CD4-positive, alpha-beta T cell (primary cell): Measurements from ENCODE around the gene SHISA9. TPM values are rescaled to one million over a fixed set of nuclear protein-coding genes. Genes with fewer than 3 reads are reported as not detected.

Source experiments
- ATAC-seq: fragments of 200-7000 bp; cut with Tn5 transposase; one replicate; pipeline ENCODE4 v1.10.0; 2022; ENCODE audit warnings: mild to moderate bottlenecking; ENCODE audit not compliant: poor library complexity
- CTCF ChIA-PET: fragments of 350-600 bp; sonication (Branson Sonifier 250); formaldehyde crosslinking; loops from one replicate; lab custom pipeline; 2021; ENCODE audit warnings: antibody characterized with exemption, inconsistent platforms; lab: Charles Lee
- POLR2A ChIA-PET: fragments of 350-600 bp; sonication (Branson Sonifier 250); formaldehyde crosslinking; loops from one replicate; lab custom pipeline; 2021; ENCODE audit warnings: antibody characterized with exemption, inconsistent platforms; lab: Charles Lee
- DNase-seq, 14 experiments: peaks; one replicate each; pipeline ENCODE4 v3.0.0-alpha.2; 2013 to 2020; ENCODE audit warnings: mixed read lengths in 2 of 14
- H3K27ac ChIP-seq, 2 donors: one replicate each; pipeline versions ENCODE4 v1.5.1 to v1.7.0; 2013; ENCODE audit warnings: low read length in 2 of 2, low read depth in 1 of 2, mild to moderate bottlenecking in 1 of 2
- H3K27me3 ChIP-seq, 2 experiments: 1 replicate in 1 of 2; 2 replicates in 1 of 2; pipeline versions ENCODE4 v1.6.1 to v1.7.0; 2013; ENCODE audit warnings: low read length in 2 of 2, control low read depth in 1 of 2, mild to moderate bottlenecking in 1 of 2, moderate library complexity in 1 of 2; ENCODE audit not compliant: insufficient read depth in 2 of 2, control insufficient read depth in 1 of 2
- H3K36me3 ChIP-seq: one replicate; pipeline ENCODE4 v1.6.1; 2013; ENCODE audit warnings: low read length, control low read depth; ENCODE audit not compliant: insufficient read depth
- H3K4me1 ChIP-seq: one replicate; pipeline ENCODE4 v1.6.1; 2013; ENCODE audit warnings: low read length, control low read depth; ENCODE audit not compliant: insufficient read depth
- H3K4me3 ChIP-seq: one replicate; pipeline ENCODE4 v1.5.1; 2013; ENCODE audit warnings: mild to moderate bottlenecking, low read length, moderate library complexity
- H3K9me3 ChIP-seq, 2 experiments: 1 replicate in 1 of 2; 2 replicates in 1 of 2; pipeline versions ENCODE4 v1.6.1 to v1.7.0; 2013; ENCODE audit warnings: low read length in 2 of 2, mild to moderate bottlenecking in 2 of 2, control low read depth in 1 of 2, moderate library complexity in 1 of 2; ENCODE audit not compliant: control insufficient read depth in 1 of 2, insufficient read depth in 1 of 2
- H3K27ac Mint-ChIP-seq: one replicate; pipeline ENCODE4 v1.8.0; 2020; ENCODE audit warnings: mixed read lengths
- H3K27me3 Mint-ChIP-seq: one replicate; pipeline ENCODE4 v1.8.0; 2021; ENCODE audit warnings: mixed read lengths
- H3K36me3 Mint-ChIP-seq: one replicate; pipeline ENCODE4 v1.8.0; 2021; ENCODE audit warnings: low read depth, mixed read lengths
- H3K4me1 Mint-ChIP-seq: one replicate; pipeline ENCODE4 v1.8.0; 2021; ENCODE audit warnings: low read depth, mixed read lengths
- H3K4me3 Mint-ChIP-seq: one replicate; pipeline ENCODE4 v1.8.0; 2020; ENCODE audit warnings: mild to moderate bottlenecking, mixed read lengths
- H3K9me3 Mint-ChIP-seq: one replicate; pipeline ENCODE4 v1.8.0; 2020; ENCODE audit warnings: mixed read lengths
- CTCF ChIP-seq: fragments of 200-600 bp; IDR thresholded peaks from one replicate; pipeline ENCODE4 v1.8.0; 2022; ENCODE audit warnings: antibody characterized with exemption, mild to moderate bottlenecking
- intact Hi-C, 2 experiments: fragments of 100-400 bp; cut with DNase I in 1 of 2; cut with micrococcal nuclease in 1 of 2; formaldehyde crosslinking; loops; one replicate each; pipeline versions ENCODE4 v1.15.1 to v1.9.0; 2023 to 2025; cut with DNase I, micrococcal nuclease
- total RNA-seq, 174 experiments: library from RNA in 2 of 174; stranded (reverse) in 2 of 174; gene quantifications; one replicate each; pipeline ENCODE4 v1.2.3 and lab custom pipeline; 2021 to 2026

The SHISA9 gene
- total RNA-seq, 2 experiments from 2014 or later = not detected

- Mint-ChIP-seq H3K27ac (no peak overlapping the region), H3K9me3 (peaks cover 7% of the 10 kb centered on the region), H3K4me3 (no peak overlapping the region), H3K27me3 (no peaks in the 10 kb centered on the region), H3K36me3 (no peaks in the 10 kb centered on the region), H3K4me1 (no peaks in the 10 kb centered on the region)
- Histone ChIP-seq H3K4me1 (no peaks in the 10 kb centered on the region), H3K27ac (no peak overlapping the region), H3K36me3 (no peaks in the 10 kb centered on the region), H3K9me3 (peaks cover 4% of the 10 kb centered on the region in 2 experiments), H3K27me3 (peaks cover 0 to 2% of the 10 kb centered on the region in 2 experiments), H3K4me3 (no peak overlapping the region)
- no peak for ATAC-seq
- no peak for TF ChIP-seq CTCF
- intact Hi-C loops = no loop called here
- ChIA-PET POLR2A (no interaction called here), CTCF (no interaction called here)
- no peak for DNase-seq
These were observed 144.8 kb downstream of the SHISA9 start for GRCh38 chr16:13046061-13046821.

- H3K36me3 Mint-ChIP-seq = no peaks in the 10 kb centered on the region
These were observed 145.9 kb downstream of the SHISA9 start for GRCh38 chr16:13047276-13047675.

GRCh38 chr16:13049688-13050087 is 148.3 kb downstream of the SHISA9 start:
- Mint-ChIP-seq H3K4me1 (no peaks in the 10 kb centered on the region), H3K27ac (no peak overlapping the region), H3K36me3 (no peaks in the 10 kb centered on the region), H3K9me3 (peaks cover 6% of the 10 kb centered on the region), H3K4me3 (no peak overlapping the region), H3K27me3 (no peaks in the 10 kb centered on the region)
- no peak for ATAC-seq
- ChIA-PET POLR2A (no interaction called here), CTCF (no interaction called here)
- no peak for TF ChIP-seq CTCF
- Histone ChIP-seq H3K27me3 (peaks cover 0 to 2% of the 10 kb centered on the region in 2 experiments), H3K4me1 (no peaks in the 10 kb centered on the region), H3K9me3 (peaks cover 4% of the 10 kb centered on the region in 2 experiments), H3K36me3 (no peaks in the 10 kb centered on the region), H3K27ac (no peak overlapping the region), H3K4me3 (no peak overlapping the region)
- intact Hi-C loops = no loop called here
- no peak for DNase-seq

More at GRCh38 chr16:13047276-13047675, 145.9 kb downstream of the SHISA9 start:
- H3K27ac ChIP-seq = no peak overlapping the region
- POLR2A ChIA-PET = no interaction called here
- no peak overlapping the region for H3K4me3 ChIP-seq
- Mint-ChIP-seq H3K9me3 (peaks cover 9% of the 10 kb centered on the region), H3K4me3 (no peak overlapping the region), H3K27me3 (no peaks in the 10 kb centered on the region), H3K27ac (no peak overlapping the region), H3K4me1 (no peaks in the 10 kb centered on the region)
- H3K9me3 ChIP-seq = peaks cover 4% of the 10 kb centered on the region in 2 experiments
- peaks cover 0 to 2% of the 10 kb centered on the region in 2 experiments for H3K27me3 ChIP-seq
- intact Hi-C loops = no loop called here
- no peaks in the 10 kb centered on the region for H3K4me1 ChIP-seq
- no peak for TF ChIP-seq CTCF
- DNase-seq = no peak
- CTCF ChIA-PET = no interaction called here
- no peak for ATAC-seq
- H3K36me3 ChIP-seq = no peaks in the 10 kb centered on the region
